Measurements from ENCODE around the gene GAK.

GAK gene

DNA sequence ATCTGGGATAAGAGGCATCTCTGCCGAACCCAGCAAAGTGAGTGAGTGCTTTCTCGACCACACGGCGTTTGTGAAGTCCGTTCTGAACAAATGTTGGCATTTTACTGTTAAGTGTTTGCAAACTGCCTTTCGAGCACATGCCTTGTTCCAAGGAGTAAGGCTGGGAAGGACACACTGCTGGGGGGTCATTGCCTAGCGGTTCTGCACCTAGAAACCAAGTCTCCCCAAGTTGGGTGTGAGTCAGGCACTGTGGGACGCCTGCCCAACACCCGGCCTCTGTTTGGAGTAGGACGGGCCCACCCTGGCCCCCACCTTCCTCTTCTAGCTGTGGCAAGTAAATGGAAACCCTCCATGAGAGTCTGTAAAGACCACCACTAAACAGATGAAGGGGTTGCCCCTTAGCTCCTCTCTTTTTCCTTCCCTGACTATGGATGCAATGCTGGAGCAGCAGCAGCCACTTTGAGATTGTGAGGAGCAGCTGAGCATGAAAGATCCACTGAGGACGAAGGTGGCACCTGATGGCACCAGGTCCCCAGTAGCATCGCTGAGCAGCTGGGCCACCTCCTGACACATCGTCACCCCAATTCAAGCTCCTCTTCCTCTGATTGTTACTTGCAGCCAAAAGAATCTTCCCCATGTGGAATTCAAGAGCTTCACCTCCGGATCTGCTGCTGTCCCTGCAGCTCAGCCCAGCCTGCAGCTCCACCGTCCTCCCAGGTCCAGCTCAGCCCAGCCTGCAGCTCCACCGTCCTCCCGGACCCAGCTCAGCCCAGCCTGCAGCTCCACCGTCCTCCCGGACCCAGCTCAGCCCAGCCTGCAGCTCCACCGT, 112.5 kb downstream of the GAK start:
- no peak for DNase-seq
- Histone ChIP-seq H3K27ac (no peak overlapping the region), H3K4me3 (ENCODE audit: low read depth, low read length) (no peak overlapping the region), H3K27me3 (replicated peaks) (peaks cover 29% of the 10 kb centered on the region), H3K36me3 (replicated peaks) (no peaks in the 10 kb centered on the region)
- in situ Hi-C loops (cut with HindIII; ENCODE audit: low pct_ligation_motif_present, low sequenced_read_pairs) = no loop called here
- TF ChIP-seq, protein P1, sequence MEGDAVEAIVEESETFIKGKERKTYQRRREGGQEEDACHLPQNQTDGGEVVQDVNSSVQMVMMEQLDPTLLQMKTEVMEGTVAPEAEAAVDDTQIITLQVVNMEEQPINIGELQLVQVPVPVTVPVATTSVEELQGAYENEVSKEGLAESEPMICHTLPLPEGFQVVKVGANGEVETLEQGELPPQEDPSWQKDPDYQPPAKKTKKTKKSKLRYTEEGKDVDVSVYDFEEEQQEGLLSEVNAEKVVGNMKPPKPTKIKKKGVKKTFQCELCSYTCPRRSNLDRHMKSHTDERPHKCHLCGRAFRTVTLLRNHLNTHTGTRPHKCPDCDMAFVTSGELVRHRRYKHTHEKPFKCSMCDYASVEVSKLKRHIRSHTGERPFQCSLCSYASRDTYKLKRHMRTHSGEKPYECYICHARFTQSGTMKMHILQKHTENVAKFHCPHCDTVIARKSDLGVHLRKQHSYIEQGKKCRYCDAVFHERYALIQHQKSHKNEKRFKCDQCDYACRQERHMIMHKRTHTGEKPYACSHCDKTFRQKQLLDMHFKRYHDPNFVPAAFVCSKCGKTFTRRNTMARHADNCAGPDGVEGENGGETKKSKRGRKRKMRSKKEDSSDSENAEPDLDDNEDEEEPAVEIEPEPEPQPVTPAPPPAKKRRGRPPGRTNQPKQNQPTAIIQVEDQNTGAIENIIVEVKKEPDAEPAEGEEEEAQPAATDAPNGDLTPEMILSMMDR (IDR thresholded peaks at IDR 0.05; ENCODE audit: low read depth, low read length, missing control alignments) = no peak

DNA sequence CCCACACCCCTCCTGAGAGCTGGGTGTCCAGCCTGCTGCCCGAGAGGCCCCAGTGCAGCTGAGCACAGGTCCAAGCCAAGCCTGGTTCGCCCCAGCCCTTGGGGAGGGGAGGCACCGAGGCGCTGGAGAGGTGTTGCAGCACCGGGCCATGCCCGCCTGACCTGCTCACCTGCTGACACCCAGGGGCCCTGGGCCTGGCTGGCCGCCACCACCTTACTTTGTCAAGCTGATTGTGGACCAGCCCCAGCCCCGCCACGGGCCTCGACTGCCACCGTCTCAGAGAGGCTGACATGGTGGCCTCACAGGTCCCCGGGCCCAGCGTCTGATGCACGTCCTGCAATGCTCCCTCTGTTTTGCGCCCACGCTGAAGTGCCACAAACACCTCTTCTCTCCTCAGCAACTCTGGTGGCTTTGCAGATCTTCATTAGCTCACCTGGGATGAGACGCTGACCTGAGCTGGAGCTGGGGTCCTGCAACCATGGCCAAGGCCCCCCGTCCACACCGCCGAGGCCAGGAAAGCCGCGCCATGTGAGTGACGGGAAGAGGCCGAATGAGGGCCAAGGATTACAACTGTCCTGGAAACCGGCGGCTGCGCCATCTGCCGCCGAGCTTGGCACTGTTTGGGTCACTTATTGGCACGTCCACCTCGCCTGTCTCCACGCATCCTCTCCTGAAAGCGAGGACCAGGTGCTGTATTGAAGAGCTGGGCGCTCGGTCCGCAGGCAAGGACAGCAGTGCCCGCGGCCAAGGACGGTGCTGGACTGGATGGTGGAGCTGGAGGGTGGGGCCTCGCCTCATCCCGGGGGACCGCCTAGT, 113.8 kb downstream of the GAK start:
- TF ChIP-seq, protein P1 (IDR thresholded peaks at IDR 0.05; ENCODE audit: low read depth, low read length, missing control alignments) = no peak

DNA sequence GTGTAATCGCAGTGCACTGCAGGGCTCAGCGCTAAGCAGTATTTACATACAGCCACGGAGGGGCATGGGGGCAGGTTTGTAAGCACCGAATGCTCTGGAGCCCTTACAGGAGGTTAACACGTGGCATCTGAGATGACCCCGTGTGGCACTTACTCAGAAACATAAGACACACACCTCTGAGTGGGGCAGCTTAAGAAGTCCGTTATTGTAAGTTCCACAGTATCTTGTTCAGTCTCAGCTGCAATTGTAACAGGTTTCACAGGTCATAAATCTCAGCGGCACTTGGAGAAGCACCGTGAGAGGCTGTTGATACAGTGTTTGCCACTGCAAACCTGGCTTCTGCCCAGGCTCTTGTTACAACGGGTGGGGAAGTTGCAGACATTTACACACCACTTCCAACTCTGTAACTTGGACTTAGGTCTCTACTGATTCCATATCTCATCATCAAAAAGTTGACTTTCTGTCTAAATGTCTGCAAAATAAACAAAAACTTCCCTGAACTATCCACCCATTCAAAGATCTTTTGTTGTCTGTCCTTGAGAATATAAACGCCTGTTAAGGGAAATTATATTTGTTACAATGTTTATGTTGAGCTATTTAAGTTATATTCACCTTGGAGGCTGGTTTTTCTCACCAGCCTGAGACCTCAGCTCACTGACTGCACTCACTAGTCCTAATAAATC, 116.5 kb downstream of the GAK start:
- no peaks in the 10 kb centered on the region for H3K36me3 ChIP-seq (replicated peaks)
- no peak for DNase-seq
- H3K4me3 ChIP-seq (ENCODE audit: low read depth, low read length) = no peak overlapping the region
- in situ Hi-C loops (cut with HindIII; ENCODE audit: low pct_ligation_motif_present, low sequenced_read_pairs) = no loop called here
- peaks cover 7% of the 10 kb centered on the region for H3K27me3 ChIP-seq (replicated peaks)
- TF ChIP-seq, protein P1 (IDR thresholded peaks at IDR 0.05; ENCODE audit: low read depth, low read length, missing control alignments) = no peak
- H3K27ac ChIP-seq = no peak overlapping the region

More for the DNA sequence above, 113.8 kb downstream of the GAK start:
- Histone ChIP-seq H3K4me3 (ENCODE audit: low read depth, low read length) (no peak overlapping the region), H3K36me3 (replicated peaks) (no peaks in the 10 kb centered on the region), H3K27me3 (replicated peaks) (peaks cover 22% of the 10 kb centered on the region), H3K27ac (no peak overlapping the region)
- DNase-seq = no peak
- in situ Hi-C loops (cut with HindIII; ENCODE audit: low pct_ligation_motif_present, low sequenced_read_pairs) = no loop called here

DNA sequence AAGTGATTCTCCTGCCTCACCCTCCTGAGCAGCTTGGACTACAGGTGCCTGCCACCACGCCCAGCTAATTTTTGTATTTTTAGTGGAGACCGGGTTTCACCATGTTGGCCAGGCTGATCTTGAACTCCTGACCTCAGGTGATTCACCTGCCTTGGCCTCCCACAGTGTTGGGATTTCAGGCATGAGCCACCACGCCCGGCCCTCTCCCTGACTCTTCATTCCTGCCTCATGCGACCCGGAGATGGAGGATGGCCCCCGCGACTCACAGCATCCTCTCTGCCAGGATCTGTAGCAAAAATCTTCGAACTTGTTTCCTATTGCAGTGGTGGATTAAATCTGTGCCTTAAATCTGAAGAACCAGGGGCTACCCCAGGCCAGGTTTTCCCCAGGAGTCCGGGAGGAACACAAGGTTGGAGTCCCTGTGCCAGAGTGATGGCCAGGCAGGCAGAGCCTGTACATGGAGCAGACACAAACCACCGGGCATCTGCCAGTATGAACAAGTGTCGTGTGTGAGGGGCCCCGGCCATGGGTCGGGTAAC, 117.7 kb downstream of the GAK start:
- TF ChIP-seq, protein P1 (IDR thresholded peaks at IDR 0.05; ENCODE audit: low read depth, low read length, missing control alignments) = no peak
- no peak for DNase-seq
- H3K4me3 ChIP-seq (ENCODE audit: low read depth, low read length) = no peak overlapping the region
- H3K27me3 ChIP-seq (replicated peaks) = peaks cover 7% of the 10 kb centered on the region
- no peaks in the 10 kb centered on the region for H3K36me3 ChIP-seq (replicated peaks)
- H3K27ac ChIP-seq = no peak overlapping the region
- in situ Hi-C loops (cut with HindIII; ENCODE audit: low pct_ligation_motif_present, low sequenced_read_pairs) = no loop called here

DNA sequence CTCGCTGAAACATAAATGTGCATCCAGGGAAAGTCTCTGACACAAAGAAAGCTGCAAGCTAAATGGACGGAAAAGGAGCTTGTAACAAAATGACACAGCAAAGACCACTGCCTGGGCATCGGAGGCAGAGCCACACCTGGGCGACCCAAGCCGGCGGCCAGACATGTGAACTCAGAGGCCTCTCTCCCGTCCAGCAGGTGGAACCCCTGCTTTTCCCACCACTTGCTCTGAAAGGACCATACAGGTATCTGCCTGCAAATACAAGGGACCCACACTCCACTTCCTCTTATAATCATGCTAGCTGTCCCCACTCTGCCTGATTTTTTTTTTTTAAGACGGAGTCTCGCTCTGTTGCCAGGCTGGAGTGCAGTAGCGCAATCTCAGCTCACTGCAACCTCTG, 118.2 kb downstream of the GAK start:
- H3K27ac ChIP-seq = no peak overlapping the region
- DNase-seq = no peak
- H3K36me3 ChIP-seq (replicated peaks) = no peaks in the 10 kb centered on the region
- peaks cover 7% of the 10 kb centered on the region for H3K27me3 ChIP-seq (replicated peaks)
- no peak overlapping the region for H3K4me3 ChIP-seq (ENCODE audit: low read depth, low read length)
- TF ChIP-seq, protein P1 (IDR thresholded peaks at IDR 0.05; ENCODE audit: low read depth, low read length, missing control alignments) = peak; percentile 2
- in situ Hi-C loops (cut with HindIII; ENCODE audit: low pct_ligation_motif_present, low sequenced_read_pairs) = no loop called here

Data from brain microvascular endothelial cell (primary cell).